ENCODE measurements around the gene CSNK2A1.
"Not testable (repeated sequence)": the region's sequence is repeated elsewhere in the genome, so short reads cannot be mapped to it uniquely, and the experiment has no call there.

CSNK2A1 gene

DNA sequence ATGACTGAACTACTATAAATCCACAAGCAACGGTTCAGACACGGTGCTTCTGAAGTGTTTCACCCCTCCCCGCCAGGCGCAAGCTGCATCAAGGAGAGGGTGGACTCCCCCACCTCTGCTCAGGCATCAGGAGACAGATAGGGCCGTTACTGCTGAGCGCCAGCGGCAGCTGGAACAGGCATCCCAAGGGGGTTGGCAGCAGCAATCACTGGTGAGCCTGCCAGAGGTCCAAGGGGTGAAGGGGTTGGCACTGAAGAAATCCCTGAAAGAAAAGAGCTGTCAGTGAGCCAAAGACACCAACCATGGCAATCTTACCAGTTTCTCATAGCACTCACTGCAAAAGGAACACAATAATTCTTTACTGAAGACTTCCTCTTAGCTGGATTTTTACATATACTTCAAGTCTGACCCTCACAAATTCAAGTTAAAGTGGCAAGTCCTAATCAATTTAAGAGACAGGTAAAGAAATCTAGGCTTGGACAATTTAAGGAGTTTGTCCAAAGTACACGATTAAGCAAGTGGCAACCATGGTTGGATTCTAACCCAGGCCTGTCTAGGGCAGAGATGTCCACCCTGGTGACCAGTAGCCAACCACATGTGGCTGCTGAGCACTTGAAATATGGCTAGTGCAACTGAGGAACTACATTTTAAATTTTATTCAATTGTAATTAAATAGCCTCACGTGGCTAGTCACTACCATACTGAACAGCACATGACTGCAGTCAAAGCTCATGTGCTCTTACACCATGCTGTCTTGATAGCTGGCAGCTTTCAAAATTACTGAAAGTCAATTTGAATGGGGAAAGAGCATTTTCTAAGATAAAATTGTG lies 59.6 kb downstream of the CSNK2A1 start:
- DNase-seq (ENCODE audit: low spot score), result no peak

- DNase-seq (ENCODE audit: low spot score), result no peak
These were observed 62.4 kb downstream of the CSNK2A1 start for GRCh38 chr20:481167-481566.

DNA sequence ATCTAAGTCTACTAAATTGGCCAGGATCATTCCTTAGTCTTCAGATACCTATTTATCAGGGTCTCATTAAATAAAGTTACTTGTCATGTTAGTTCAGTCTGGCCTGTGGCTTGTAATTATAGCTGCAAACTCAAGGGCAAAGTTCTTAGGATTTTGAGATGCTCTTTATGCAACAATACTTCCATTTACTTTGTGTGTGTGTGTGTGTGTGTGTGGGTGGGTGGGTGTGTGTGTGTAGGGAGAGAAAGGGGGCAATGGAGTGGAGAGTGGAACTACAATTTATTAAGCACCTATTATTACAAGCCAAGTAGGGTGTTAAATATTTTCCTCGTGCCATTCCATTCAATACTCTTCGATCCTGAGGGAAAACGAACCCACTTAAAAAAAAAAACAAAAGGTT lies 63.5 kb downstream of the CSNK2A1 start:
- DNase-seq (ENCODE audit: low spot score), result no peak

DNA sequence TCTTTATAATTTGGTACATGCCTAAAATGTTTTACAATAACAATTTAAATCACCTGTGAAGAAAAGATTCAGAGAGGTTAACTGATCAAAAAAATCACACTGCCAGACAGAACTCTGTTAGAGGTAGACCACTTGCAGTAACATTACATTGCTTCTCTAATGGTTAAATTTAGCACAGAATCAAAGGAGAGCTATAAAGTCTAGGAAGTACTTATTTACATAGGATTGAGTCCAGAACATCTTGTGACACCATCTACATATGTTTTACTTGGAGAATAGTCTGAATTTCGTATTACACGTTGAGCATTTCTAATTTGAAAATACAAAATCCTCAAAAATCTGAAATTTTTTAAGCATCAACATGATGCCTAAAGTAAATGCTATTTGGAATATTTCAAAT lies 64.1 kb downstream of the CSNK2A1 start:
- no peak for DNase-seq (ENCODE audit: low spot score)

DNA sequence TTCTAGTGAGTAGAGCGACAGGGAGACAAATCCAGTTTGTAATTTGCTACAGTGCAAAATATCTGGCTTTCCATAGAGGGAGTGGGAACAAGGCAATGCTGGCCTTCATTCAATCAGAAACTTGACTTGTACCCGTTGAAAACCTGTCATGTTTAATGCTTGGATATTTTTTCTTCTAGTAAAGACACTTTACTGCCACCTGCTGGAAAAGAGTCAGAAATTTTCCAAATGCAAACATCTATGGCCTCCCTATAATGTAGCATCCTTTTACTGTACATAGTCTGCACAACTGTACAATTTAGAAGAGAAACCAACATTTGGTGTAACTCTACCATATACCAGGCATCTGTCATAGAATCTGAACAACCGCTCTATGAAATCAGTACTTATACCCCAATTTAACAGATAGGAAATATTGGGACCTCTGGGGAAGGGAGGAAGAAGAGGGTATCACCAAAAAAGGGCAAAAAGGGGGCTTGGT lies 64.6 kb downstream of the CSNK2A1 start:
- DNase-seq (ENCODE audit: low spot score), result peak; percentile 53

- no peak for DNase-seq (ENCODE audit: low spot score)
These were observed 65.3 kb downstream of the CSNK2A1 start for GRCh38 chr20:478010-478948.

GRCh38 chr20:476561-477249 lies 66.9 kb downstream of the CSNK2A1 start:
- DNase-seq (ENCODE audit: low spot score), result not testable (repeated sequence)

- no peak for DNase-seq (ENCODE audit: low spot score)
These were observed 67.9 kb downstream of the CSNK2A1 start for GRCh38 chr20:475463-476357.

DNA sequence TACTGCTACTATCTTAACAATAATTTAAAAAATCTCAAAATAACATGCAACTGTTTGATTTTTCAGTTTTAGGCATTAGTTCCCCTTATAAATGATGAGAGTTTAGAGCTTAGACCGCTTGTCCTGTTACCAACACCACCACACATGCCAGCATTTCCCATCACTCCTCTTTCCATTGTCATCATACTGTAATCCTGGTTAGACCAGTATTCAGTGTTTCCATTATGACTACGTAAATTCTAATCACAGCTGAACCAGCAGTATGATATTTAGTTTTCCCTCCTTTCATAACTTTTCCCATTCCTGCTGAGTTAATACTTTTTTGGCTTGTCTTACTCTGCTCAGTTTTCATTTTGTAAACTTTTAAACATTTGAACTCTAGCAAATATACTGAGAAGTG lies 69.0 kb downstream of the CSNK2A1 start:
- no peak for DNase-seq (ENCODE audit: low spot score)

DNA sequence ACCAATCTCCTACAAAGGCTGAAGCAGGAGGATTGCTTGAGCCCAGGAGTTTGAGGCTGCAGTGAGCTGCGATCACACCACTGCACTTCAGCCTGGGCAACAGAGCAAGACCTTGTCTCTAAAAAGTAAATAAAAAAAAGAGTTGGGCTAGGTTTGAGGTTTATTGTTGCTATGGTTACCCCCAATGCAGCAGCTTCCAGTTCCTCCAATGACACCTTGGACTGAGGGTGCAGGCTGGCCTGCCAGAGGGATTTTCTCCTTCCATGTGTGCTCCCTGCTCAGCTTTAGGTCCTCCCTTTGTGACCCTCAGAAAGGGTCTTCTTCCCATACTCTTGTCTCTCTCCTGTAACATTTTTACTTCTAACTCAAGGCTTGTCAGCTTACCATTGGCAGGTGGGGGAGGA lies 70.7 kb downstream of the CSNK2A1 start:
- DNase-seq (ENCODE audit: low spot score), result no peak

GRCh38 chr20:472137-472846 lies 71.3 kb downstream of the CSNK2A1 start:
- DNase-seq (ENCODE audit: low spot score), result no peak

DNA sequence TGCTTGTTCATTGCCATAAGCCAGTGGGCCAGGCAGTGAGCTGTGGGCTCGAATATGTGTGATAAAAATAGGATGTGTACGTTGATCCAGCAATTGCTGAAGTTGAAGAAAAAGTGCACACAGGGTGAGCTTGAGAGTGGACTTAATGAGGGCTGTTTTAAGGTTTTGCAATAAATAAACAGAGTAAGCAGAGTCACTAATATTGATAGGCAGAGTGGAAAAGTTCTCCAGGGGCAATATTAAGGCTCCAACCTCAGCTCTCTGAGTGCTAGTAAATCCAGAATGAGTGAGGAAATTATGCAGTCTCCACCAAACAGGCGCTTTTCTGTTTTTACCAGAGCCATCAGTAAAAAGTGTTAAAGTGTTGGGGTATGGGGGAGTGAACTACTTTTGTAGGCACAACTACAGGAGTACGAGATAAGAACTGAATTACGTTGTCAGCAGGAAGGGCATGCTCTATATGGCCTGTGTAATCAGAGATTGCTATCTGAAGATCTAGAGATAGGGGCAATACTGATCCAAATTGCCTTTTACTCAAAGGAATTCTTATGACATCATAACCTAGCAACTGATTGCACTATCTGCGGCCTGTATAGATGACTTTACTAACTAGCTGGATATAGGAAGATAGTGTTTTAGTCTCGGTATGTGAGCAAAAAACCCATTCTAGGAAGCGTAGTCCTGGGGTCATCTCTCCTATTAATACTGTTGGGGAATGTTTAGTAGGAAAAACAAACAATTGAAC lies 73.7 kb downstream of the CSNK2A1 start:
- DNase-seq (ENCODE audit: low spot score), result no peak

- DNase-seq (ENCODE audit: low spot score), result no peak
These were observed 75.8 kb downstream of the CSNK2A1 start for GRCh38 chr20:467755-468154.

GRCh38 chr20:462199-462991 lies 81.2 kb downstream of the CSNK2A1 start, which contains the start of gene TBC1D20:
Gene TBC1D20 (minus strand): TSS chr20:462533. CDS start chr20:462405, 128 bp downstream.
- peak; percentile 92 for DNase-seq (ENCODE audit: low spot score)

GRCh38 chr20:461254-462198 lies 82.1 kb downstream of the CSNK2A1 start:
- DNase-seq (ENCODE audit: low spot score), result no peak

GRCh38 chr20:460707-461106 lies 82.9 kb downstream of the CSNK2A1 start:
- no peak for DNase-seq (ENCODE audit: low spot score)

DNA sequence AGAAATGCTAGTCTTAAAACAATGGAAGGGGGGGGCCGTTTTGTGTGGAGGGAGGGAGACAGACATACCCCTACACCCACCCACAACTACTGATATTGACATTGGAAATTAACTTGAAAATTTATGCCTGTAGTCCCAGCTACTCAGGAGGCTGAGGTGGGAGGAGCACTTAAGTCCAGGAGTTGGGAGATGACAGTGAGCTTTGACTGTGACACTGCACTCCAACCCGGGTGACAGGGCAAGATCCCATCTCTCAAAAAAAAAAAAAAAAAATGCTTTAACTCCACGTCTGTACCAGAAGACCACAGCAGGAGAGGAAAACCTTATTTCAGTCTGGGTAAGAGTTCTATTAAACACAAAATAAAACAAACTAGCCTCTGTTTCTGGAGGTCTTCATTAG lies 83.4 kb downstream of the CSNK2A1 start:
- DNase-seq (ENCODE audit: low spot score), result no peak

GRCh38 chr20:458776-459175 lies 84.8 kb downstream of the CSNK2A1 start:
- no peak for DNase-seq (ENCODE audit: low spot score)

Data from putamen (tissue), 1 donor.